GM10266 (cell line): Measurements from ENCODE around the gene NDUFAF7.
"Not testable (repeated sequence)": the region's sequence is repeated elsewhere in the genome, so short reads cannot be mapped to it uniquely, and the experiment has no call there.

Experiments
- DNase-seq: peaks from one replicate; pipeline ENCODE4 v3.0.0; 2012; ENCODE audit errors: extremely low spot score
- CTCF ChIP-seq: IDR thresholded peaks from 2 replicates; pipeline ENCODE4 v1.5.1; 2012; ENCODE audit warnings: mild to moderate bottlenecking, low read depth; ENCODE audit not compliant: control insufficient read depth, insufficient read depth; ENCODE audit errors: missing control alignments

Gene NDUFAF7

GRCh38 chr2:37223131-37223530 lies 8.3 kb upstream of the NDUFAF7 start:
- DNase-seq, result no peak
- TF ChIP-seq CTCF, result no peak

GRCh38 chr2:37224063-37224462 lies 7.4 kb upstream of the NDUFAF7 start:
- no peak for TF ChIP-seq CTCF
- DNase-seq, result no peak

GRCh38 chr2:37225129-37225528 lies 6.3 kb upstream of the NDUFAF7 start:
- not testable (repeated sequence) for DNase-seq

DNA sequence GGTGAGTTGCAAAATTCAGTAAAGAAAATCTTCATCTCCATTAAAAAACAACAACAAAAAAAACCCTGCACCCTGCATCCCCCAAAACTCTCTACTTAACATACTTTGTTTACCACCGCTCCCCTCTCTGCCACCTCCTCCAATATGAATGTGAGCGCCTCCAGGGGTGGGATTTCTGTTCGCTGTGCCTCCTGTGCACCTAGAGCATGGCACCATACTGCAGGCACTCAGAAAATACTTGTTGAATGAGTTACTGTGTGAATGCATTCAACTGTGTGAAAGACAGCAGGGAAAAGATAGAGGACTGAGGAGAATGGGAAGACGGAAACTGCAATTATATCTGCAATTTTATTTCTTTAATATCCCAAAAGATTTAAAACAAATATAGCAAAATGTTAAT lies 4.6 kb upstream of the NDUFAF7 start:
- no peak for DNase-seq
- TF ChIP-seq CTCF, result no peak

GRCh38 chr2:37228788-37229187 lies 2.7 kb upstream of the NDUFAF7 start:
- no peak for TF ChIP-seq CTCF
- DNase-seq, result no peak

GRCh38 chr2:37230581-37230980 lies 877 bp upstream of the NDUFAF7 start:
- no peak for DNase-seq

DNA sequence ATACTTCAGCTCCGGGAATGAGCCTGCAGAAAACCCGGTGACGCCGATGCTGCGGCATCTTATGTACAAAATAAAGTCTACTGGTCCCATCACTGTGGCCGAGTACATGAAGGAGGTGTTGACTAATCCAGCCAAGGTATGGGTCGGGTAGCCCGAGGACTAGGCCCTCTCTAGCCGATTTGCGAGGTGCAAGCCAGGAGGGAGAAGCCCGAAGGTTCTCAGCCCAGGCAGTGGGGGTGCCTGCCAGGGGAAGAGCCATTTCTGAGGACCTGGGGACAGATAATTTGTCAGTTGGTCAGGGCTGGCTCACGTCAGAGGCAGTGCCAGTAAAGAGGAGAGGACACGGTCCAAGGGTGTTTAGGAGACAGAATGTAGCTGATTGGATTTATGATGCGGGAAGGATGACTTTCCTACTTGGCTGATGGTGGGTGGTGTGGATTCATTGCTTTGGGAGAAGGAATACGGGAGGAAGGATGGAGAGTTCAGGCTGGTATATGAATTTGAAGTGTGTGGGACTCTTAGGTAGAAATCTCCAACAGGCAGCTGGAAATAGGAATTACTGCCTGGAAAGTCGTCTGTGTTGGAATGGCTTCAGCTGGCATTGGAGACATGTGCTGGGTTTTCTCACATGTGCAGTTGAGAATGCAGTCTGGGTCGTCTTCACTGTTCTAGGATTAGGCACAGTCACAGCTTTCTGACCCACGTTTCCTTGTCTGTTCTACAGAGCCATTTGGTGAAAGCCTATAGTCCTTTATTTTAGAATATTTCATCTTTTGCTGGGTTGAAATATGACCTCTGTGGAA lies 874 bp downstream of the NDUFAF7 start:
- no peak for DNase-seq
- TF ChIP-seq CTCF, result no peak

More at GRCh38 chr2:37230581-37230980, 877 bp upstream of the NDUFAF7 start:
- TF ChIP-seq CTCF, result no peak

- DNase-seq, result no peak
- TF ChIP-seq CTCF, result no peak
These were observed 12.0 kb downstream of the NDUFAF7 start for GRCh38 chr2:37243435-37243834.
